LNCaP clone FGC (cell line): Measurements from ENCODE around the gene PRKAG2.

ENCODE experiments used
- DNase-seq: peaks from one replicate; pipeline ENCODE4 v3.0.0-alpha.2; 2011; ENCODE audit warnings: low read depth
- H3K4me3 ChIP-seq: 2 replicates; pipeline ENCODE4 v1.5.1; 2011; ENCODE audit warnings: mild to moderate bottlenecking, low read depth, low read length, control low read depth
- TF ChIP-seq, protein P1 (sequence below): IDR thresholded peaks from 2 replicates; pipeline ENCODE4 v1.5.1; 2012; ENCODE audit warnings: mild to moderate bottlenecking; ENCODE audit not compliant: control insufficient read depth, insufficient read depth; ENCODE audit errors: extremely low read depth

PRKAG2 gene

DNA sequence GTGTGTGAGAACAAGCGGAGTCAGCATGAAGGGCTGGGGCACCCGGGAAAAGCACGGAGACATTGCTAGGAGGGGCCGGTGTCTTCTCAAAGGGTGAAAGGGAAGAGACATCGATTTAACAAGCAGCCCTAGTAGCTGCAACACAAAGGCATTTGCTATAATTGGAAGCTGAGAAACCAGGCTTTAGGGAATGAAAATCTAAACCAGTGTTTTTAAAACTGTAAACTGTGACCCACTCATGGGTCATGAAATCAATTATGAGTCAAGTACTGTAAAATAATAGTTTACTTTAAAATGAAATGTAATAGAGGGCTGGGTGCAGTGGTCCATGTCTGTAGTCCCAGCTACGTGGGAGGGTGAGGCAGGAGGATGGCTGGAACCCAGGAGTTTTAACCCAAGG, 228.5 kb downstream of the PRKAG2 start:
- no peak overlapping the region for H3K4me3 ChIP-seq
- no peak for DNase-seq
- TF ChIP-seq, protein P1, sequence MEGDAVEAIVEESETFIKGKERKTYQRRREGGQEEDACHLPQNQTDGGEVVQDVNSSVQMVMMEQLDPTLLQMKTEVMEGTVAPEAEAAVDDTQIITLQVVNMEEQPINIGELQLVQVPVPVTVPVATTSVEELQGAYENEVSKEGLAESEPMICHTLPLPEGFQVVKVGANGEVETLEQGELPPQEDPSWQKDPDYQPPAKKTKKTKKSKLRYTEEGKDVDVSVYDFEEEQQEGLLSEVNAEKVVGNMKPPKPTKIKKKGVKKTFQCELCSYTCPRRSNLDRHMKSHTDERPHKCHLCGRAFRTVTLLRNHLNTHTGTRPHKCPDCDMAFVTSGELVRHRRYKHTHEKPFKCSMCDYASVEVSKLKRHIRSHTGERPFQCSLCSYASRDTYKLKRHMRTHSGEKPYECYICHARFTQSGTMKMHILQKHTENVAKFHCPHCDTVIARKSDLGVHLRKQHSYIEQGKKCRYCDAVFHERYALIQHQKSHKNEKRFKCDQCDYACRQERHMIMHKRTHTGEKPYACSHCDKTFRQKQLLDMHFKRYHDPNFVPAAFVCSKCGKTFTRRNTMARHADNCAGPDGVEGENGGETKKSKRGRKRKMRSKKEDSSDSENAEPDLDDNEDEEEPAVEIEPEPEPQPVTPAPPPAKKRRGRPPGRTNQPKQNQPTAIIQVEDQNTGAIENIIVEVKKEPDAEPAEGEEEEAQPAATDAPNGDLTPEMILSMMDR: no peak

DNA sequence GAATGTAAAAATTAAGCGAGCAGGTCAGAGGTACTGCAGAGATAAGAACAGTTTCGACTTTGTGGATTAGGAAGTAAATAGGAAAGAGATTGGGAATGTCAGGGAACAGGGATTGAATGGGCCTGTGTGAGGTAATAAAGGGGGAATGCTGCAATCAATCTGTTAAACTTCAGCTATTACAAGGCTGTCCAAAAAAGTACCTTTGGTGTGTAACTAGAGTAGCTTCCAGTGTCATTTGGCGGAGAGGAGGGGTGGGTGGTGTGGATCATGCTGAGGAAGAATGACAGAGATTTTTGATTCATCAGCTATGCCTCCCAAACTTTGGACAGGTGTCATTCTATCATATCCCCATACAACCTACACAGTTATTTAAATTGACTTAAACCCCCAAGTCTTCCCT, 229.0 kb downstream of the PRKAG2 start:
- no peak for DNase-seq

DNA sequence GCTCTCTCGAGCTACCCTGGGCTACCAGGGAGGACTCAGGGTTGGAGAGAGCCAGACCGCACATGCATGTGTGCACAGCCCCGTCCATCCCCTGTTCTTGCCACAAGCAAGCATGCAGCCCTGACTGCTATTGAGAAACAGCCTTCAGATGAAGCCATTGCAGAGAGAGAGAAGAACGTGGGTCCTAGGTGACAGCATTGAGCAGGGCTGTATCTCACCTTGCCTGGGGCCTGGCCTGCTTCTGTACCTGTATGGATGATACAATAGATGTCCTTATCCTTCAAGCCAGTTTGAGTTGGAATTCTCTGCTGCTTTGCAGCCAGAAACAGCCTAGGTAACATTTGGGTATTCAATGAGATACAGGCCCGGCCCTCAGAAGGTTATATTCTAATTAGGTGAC, 229.9 kb downstream of the PRKAG2 start:
- no peak for DNase-seq
- TF ChIP-seq, protein P1: no peak
- no peak overlapping the region for H3K4me3 ChIP-seq

More for the DNA sequence above, 229.0 kb downstream of the PRKAG2 start:
- H3K4me3 ChIP-seq: no peak overlapping the region
- TF ChIP-seq, protein P1: no peak

DNA sequence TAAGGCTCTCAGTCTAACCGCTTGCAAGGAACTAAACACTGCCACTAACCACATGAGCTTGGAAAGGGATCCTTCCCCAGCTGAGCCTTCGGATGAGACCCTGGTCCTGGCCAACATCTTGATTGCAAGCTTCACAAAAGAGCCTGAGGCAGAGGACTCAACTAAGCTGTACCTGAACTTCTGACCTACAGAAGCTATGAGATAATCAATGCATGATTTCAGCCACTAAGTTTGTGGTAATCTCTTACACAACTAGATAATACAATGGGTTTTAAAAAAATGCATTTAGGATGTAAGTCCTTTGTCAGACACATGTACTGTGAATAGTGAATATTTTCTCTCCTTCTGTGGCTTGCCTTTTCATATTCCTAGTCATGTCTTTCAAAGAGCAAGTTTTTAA, 231.6 kb downstream of the PRKAG2 start:
- no peak for DNase-seq
- no peak overlapping the region for H3K4me3 ChIP-seq
- TF ChIP-seq, protein P1: no peak

GRCh38 chr7:151644554-151644953, 232.4 kb downstream of the PRKAG2 start:
- TF ChIP-seq, protein P1: no peak
- DNase-seq: no peak
- H3K4me3 ChIP-seq: no peak overlapping the region

DNA sequence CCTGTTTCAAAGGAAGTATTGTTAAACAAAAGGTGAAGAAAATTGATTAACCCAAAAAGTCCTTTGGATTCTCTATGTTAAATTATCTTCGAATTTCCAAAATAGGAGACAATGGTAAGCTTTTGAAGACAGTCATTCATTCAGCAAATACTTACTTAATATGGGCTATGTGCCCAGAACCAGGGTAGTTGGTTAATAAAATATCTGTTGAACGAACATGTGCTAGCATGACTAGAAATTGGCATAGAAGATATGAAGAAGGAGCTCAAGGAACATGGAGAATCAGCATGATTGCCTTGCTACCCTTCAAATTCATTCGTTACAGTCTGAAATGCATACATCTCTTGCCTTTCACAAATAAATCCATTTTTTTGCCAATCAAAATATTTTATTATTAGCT, 234.2 kb downstream of the PRKAG2 start:
- TF ChIP-seq, protein P1: no peak
- H3K4me3 ChIP-seq: no peak overlapping the region
- no peak for DNase-seq

DNA sequence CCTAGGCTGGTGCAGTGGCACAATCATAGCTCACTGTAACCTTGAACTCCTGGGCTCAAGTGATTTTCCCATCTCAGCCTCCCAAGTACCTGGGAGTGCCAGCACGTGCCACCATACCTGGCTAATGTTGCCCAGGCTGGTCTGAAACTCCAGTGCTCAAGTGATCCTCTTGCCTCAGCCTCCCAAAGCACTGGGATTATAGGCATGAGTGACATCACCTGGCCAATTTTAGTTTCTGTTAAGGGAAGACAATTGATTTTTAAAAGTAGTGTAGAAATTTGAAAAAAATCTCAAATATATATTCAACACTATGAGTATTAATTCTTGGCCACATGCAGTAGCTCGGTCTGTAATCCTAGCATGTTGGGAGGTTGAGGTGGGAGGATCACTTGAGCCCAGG, 235.3 kb downstream of the PRKAG2 start:
- TF ChIP-seq, protein P1: no peak
- no peak overlapping the region for H3K4me3 ChIP-seq
- no peak for DNase-seq
